Measurements from ENCODE around the gene CXCL6.

The CXCL6 gene

GRCh38 chr4:73843369-73843768 lies 6.9 kb downstream of the CXCL6 start:
- DNase-seq = no peak

DNA sequence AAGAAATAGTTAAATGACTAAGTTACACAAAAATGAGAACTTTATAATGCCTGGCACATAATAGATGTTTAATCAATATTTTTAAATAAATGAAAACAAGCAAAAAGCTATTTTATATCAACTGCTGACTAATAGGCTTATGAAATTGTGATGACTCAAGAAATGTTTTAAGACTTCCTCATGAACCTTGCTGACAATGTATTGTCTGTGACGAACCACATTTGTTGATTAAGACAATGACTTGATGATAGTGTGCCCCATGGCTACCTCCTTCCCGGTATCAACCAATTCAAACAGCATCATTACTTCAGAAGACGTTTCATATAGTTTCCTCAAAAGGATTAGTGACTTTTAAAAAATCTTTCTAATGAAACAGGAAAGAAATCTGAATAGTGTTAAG lies 7.9 kb downstream of the CXCL6 start:
- no peak for DNase-seq

DNA sequence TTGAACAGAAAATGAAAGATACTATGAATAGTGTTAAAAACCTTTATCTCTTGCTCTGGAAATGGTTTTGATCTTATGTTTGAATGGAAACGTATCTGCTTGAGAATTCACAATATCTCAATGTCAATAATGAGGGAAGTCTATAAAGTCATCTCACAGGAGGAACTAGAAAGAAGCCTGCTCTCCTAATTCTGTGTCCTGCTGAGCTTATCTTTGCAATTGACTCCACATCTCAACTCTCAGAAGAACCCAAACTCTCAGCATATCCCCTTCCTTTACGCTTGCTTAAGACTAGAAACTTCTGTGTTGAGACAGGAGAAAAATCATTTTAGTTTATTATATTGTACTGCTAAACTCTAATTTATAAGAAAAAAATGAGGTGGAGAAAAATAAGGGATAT lies 8.3 kb downstream of the CXCL6 start:
- DNase-seq = no peak

- no peak for DNase-seq
These were observed 11.2 kb downstream of the CXCL6 start for GRCh38 chr4:73847526-73848182.

- DNase-seq = no peak
These were observed 11.8 kb downstream of the CXCL6 start for GRCh38 chr4:73848183-73848777.

DNA sequence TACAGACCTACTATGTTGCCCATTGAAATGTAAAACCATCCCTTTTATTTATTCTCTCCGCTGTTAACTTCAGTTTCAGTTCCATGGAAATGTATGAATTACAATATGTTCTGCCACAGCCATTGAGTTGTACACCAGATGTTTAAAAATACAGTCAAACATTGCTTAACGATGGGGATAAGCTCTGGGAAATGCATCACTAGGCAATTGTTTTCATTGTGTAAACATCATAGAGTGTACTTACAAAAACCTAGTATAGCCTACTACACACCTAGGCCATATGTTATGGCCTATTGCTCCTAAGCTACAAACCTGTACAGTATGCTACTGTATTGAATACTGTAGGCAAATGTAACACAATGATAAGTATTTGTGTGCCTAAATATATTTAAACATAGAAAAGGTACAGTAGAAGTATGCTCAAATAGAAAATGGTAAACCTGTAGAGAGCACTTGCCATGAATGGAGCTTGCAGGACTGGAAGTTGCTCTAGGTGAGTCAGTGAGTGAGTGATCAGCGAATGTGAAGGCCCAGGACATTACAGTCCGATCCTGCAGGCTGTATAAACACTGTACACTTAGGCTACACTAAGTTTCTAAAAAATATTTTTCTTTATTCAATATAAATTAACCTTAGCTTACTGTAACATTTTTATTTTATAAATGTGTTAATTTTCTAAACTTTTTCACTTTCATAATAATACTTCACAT lies 13.9 kb downstream of the CXCL6 start:
- DNase-seq = no peak

DNA sequence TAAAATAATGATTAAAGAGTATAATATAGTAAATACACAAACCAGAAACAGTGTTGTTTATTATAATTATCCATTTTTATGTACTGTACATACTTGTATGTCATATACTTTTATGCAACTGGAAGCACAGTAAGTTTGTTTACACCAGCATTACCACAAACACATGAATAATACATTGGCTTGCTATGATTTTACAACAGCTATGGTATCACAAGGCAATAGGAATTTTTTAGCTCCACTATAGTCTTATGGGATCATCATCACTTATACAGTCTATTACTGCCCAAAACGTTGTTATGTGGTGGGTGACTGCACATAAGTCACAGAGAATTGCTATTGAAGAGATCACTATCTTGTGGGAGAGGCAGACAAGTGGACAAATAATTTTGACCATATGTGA lies 14.8 kb downstream of the CXCL6 start:
- DNase-seq = no peak

DNA sequence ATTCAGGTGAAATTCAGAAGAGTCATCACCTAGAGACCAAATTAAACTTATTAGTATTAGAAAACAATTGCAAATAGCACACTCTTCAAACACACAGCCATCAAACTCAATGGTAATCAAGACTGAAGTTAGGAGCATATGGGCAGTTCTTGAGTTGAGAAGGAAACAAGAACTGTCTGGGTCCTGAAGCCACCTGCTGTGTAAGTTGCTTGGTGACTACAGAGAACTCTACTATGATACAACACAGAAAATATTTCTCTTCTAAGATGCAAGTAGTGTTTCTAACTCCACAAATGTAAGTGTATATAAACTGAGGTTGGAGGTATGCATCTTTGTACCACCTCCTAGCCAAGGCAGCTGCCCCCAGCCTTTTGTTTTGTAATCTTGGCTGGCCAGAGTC lies 16.3 kb downstream of the CXCL6 start:
- no peak for DNase-seq

DNA sequence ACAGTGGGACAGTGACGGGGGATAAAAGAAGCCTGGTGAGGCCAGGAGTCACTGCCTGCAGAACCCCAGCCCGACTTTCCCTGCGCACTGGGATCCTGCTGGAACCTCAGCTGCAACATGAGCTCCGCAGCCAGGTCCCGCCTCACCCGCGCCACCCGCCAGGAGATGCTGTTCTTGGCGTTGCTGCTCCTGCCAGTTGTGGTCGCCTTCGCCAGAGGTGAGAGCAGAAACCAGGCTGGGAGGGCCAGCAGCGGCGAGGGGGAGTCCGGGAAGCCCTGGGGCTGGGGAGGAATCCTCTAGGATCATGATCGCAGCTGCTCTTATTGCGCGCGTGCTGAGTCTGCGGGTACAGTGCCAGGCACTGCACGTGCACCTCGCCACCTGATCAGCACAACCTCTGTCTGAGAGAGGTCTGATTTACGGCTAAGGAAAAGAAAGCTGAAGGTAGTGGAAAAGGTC lies 16.8 kb downstream of the CXCL6 start, which contains the start of gene PF4V1:
Gene PF4V1 (plus strand): TSS at position 51 of the 459 bp plus-strand sequence. CDS start 67 bp downstream, at position 118.
- DNase-seq = no peak

DNA sequence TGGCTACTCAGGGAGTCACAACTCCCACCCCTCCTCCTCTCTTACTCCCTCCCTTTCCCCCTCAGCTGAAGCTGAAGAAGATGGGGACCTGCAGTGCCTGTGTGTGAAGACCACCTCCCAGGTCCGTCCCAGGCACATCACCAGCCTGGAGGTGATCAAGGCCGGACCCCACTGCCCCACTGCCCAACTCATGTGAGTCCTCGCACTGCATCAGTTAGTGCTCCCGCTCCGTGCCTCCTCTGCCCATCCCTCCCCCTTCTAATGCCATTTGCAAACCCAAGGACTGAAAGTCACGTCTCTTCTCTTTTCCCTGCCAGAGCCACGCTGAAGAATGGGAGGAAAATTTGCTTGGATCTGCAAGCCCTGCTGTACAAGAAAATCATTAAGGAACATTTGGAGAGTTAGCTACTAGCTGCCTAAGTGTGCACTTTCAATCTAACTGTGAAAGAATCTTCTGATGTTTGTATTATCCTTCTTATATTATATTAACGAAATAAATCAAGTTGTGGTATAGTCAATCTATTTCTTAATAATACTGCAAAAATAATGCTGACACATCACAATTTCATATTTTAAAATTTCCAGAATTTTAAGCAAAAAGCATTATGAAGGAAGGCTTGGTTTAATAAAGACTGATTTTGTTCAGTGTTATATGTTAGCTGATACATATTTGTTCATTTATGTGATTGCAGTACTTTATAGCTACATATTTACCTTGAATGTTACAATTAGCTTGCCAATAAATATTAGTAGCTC lies 17.4 kb downstream of the CXCL6 start:
- no peak for DNase-seq

DNA sequence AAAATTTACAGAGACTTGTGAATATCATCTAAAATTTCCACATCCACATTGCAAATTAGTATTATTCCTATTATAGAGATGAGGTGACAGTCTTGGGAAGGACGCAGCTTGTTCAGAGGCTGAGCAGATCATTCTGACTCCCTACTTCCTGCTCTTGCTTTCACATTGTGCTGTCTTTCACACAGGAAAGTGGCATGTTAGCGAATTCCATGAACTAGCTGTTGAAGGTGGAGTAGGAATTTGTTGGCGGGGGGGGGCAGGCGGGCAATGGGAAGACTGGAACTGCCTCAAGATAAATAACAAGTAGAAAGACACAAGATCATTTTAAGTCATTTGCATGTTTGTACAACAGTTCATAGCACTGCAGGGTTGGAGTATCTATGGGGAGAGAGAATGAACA lies 18.9 kb downstream of the CXCL6 start:
- DNase-seq = no peak

GRCh38 chr4:73856518-73856917 lies 20.0 kb downstream of the CXCL6 start:
- no peak for DNase-seq

DNA sequence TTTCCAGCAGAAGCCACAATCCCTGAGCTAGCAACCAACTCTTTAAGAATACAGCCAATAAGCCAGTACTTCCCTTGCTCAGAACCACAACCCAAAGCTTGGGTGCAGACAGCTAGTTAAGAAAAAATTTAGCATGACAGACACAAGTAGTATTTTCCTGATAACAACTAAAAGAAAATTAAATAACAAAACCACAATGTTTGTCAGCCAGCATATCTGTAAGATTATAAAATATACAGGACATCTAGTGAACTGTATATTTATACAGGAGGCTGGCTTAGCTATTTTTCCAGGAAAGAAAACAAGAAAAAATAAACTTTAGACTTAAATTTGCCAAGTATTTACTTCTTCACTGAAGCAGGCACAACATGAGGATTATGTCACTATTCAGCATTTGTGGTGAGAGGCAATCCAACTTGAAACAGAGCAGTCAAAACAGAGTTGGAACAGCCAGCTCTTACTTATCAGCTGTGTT lies 23.2 kb downstream of the CXCL6 start:
- DNase-seq = no peak

- no peak for DNase-seq
These were observed 23.7 kb downstream of the CXCL6 start for GRCh38 chr4:73860181-73860580.

DNA sequence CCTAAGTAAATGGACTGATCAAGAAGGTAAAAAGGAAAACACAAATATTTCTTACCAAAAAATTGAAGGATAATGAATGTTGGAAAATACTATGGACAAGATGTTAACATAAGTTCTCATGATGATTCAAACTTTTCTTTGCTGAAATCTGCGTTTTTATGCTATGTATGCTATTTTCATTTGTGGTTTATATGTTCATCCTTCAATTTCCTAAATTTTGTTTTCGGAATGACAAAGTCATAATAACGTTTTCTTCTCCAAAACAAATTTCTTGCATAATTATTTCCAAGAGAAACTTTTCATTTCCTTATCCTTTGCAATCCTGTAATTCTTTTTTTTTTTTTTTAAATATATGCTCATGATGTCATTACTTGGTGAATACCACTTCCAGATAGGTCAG lies 24.4 kb downstream of the CXCL6 start:
- DNase-seq = no peak

DNA sequence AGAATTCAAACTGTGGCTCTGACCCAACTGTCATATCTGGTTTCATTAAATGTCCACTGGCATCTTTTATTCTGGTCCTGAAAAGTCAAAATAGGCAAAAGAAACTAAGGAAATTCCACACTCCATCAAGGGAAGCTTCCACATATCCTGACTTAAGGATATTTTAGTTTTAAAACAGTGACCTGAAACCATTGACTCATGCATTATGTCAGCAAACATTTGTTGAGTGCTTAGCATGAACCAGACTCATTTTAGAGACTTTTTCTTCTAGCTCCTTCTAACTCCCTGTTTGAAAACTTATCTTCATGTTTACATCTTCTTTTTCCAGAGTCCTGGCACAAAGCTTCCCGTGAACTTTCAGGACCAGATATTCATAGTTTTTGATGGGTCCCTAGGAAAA lies 25.8 kb downstream of the CXCL6 start:
- DNase-seq = no peak

DNA sequence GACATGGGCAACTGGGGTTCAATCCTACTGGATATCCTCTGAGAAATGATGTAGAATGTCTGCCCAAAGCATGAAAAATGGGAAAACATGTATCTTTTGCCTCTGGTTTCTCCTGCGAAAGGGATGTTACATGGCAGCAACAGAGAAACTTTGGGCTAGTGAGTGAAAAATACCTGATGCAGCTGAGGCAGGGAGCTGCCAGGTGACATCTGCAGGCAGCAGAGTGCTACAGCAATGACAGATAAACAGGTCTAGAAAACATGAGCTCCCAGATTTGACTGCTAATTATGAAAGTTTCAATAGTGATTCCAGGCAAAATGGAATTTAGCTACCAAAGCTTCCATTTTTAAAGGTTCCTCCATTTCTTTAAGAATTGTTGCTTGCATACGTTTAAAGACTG lies 27.9 kb downstream of the CXCL6 start:
- no peak for DNase-seq

- DNase-seq = no peak
These were observed 28.5 kb downstream of the CXCL6 start for GRCh38 chr4:73864961-73865360.

- DNase-seq = no peak
These were observed 29.1 kb downstream of the CXCL6 start for GRCh38 chr4:73865431-73866096.

DNA sequence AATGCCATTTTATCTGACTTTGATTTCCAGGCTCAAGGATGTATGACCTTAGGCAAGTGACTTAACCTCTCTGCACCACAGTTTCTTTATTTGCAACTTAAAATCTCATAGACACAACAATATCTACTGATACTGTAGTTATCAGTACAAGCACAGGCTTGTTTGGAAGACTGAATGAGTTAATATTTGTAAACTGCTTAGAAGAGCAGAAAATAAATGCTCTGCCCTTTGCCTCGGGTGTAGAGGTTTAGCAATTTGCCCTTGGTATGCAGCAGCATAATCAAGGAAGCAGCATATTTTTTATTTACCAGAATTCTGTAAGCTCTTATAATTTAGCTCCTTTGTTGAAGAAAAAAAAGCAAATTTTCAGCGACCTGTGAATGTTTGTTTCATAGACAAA lies 29.8 kb downstream of the CXCL6 start:
- no peak for DNase-seq

DNA sequence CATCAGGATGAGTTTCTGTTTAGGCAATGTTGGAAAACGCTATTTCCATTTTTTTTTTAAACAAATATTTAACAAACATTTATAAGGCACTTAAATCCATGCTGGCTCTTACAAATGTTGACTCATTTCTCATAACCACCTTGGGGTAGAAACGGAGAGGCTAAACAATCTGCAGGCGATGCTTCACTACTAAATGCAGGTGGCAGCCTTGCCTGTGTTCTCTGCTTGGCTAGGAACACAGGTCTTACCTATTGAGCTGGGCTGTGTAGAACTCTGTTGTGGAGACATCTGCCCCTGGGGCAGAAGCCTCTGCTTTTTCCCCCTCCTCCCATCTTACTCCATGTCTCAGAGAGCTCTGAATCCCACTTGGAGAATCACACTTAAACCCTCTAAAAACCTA lies 31.3 kb downstream of the CXCL6 start:
- DNase-seq = no peak

DNA sequence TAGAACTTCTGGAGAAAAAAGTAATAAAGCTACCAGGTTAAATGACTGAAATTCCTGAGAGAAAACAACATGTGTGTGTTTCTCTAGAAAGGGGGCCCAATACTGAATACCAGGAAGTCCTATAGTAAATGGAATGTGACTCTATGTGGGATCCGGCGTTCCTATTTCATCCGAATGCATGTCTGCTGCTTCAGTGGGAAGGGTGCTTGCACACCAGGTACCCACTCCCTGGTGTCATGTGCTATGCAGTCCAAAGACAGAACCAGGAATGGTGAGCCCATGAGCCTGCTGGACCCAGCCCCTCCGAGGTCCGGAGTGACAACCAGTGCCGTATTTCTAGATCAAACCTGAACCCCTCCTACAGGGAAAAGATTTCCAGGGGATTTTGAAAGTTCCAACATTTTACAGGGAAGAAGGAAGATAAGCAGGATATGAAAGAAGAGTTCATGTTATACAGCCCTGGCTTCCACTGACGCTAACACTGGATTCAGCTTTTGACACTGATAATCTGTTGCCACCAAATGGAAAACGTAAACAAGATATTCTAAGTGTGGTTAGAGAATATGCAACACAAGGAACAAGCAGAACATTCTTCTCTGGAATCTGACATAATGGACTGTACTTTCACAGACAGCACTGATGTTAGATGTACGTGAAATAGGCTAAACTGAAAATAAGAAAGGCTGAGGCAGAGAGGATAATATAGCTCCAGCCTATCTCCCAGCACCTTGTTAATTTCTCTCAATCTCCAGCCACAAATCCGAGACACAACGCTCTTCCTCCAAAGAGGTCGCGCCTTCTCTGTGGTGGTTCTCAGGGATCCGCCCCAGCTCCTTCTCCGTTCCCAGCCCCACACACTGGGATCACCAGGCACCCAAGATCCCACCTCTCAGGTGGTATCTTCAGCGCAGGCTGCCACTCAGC lies 32.0 kb downstream of the CXCL6 start:
- DNase-seq = no peak
